ENCODE measurements around the gene SRPK3. TPM values are rescaled to one million over a fixed set of nuclear protein-coding genes. Genes with fewer than 3 reads are reported as not detected.

Gene SRPK3
- total and polyA plus RNA-seq, 2 experiments from 2014 or later, result 0.15 TPM; not detected in 1

- TF ChIP-seq, protein P1, sequence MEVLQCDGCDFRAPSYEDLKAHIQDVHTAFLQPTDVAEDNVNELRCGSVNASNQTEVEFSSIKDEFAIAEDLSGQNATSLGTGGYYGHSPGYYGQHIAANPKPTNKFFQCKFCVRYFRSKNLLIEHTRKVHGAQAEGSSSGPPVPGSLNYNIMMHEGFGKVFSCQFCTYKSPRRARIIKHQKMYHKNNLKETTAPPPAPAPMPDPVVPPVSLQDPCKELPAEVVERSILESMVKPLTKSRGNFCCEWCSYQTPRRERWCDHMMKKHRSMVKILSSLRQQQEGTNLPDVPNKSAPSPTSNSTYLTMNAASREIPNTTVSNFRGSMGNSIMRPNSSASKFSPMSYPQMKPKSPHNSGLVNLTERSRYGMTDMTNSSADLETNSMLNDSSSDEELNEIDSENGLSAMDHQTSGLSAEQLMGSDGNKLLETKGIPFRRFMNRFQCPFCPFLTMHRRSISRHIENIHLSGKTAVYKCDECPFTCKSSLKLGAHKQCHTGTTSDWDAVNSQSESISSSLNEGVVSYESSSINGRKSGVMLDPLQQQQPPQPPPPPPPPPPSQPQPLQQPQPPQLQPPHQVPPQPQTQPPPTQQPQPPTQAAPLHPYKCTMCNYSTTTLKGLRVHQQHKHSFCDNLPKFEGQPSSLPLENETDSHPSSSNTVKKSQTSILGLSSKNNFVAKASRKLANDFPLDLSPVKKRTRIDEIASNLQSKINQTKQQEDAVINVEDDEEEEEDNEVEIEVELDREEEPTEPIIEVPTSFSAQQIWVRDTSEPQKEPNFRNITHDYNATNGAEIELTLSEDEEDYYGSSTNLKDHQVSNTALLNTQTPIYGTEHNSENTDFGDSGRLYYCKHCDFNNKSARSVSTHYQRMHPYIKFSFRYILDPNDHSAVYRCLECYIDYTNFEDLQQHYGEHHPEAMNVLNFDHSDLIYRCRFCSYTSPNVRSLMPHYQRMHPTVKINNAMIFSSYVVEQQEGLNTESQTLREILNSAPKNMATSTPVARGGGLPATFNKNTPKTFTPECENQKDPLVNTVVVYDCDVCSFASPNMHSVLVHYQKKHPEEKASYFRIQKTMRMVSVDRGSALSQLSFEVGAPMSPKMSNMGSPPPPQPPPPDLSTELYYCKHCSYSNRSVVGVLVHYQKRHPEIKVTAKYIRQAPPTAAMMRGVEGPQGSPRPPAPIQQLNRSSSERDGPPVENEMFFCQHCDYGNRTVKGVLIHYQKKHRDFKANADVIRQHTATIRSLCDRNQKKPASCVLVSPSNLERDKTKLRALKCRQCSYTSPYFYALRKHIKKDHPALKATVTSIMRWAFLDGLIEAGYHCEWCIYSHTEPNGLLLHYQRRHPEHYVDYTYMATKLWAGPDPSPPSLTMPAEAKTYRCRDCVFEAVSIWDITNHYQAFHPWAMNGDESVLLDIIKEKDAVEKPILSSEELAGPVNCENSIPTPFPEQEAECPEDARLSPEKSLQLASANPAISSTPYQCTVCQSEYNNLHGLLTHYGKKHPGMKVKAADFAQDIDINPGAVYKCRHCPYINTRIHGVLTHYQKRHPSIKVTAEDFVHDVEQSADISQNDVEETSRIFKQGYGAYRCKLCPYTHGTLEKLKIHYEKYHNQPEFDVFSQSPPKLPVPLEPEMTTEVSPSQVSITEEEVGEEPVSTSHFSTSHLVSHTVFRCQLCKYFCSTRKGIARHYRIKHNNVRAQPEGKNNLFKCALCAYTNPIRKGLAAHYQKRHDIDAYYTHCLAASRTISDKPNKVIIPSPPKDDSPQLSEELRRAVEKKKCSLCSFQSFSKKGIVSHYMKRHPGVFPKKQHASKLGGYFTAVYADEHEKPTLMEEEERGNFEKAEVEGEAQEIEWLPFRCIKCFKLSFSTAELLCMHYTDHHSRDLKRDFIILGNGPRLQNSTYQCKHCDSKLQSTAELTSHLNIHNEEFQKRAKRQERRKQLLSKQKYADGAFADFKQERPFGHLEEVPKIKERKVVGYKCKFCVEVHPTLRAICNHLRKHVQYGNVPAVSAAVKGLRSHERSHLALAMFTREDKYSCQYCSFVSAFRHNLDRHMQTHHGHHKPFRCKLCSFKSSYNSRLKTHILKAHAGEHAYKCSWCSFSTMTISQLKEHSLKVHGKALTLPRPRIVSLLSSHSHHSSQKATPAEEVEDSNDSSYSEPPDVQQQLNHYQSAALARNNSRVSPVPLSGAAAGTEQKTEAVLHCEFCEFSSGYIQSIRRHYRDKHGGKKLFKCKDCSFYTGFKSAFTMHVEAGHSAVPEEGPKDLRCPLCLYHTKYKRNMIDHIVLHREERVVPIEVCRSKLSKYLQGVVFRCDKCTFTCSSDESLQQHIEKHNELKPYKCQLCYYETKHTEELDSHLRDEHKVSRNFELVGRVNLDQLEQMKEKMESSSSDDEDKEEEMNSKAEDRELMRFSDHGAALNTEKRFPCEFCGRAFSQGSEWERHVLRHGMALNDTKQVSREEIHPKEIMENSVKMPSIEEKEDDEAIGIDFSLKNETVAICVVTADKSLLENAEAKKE (CRISPR knock-in tag; IDR thresholded peaks at IDR 0.05), result no peak
- TF ChIP-seq ZNF331 (CRISPR knock-in tag; IDR thresholded peaks at IDR 0.05; ENCODE audit: low read depth) (no peak), CREB1 (CRISPR knock-in tag; IDR thresholded peaks at IDR 0.05; ENCODE audit: low read depth) (no peak), JUNB (IDR thresholded peaks at IDR 0.05; ENCODE audit: unreplicated experiment) (no peak)
- TF ChIP-seq, protein P2, sequence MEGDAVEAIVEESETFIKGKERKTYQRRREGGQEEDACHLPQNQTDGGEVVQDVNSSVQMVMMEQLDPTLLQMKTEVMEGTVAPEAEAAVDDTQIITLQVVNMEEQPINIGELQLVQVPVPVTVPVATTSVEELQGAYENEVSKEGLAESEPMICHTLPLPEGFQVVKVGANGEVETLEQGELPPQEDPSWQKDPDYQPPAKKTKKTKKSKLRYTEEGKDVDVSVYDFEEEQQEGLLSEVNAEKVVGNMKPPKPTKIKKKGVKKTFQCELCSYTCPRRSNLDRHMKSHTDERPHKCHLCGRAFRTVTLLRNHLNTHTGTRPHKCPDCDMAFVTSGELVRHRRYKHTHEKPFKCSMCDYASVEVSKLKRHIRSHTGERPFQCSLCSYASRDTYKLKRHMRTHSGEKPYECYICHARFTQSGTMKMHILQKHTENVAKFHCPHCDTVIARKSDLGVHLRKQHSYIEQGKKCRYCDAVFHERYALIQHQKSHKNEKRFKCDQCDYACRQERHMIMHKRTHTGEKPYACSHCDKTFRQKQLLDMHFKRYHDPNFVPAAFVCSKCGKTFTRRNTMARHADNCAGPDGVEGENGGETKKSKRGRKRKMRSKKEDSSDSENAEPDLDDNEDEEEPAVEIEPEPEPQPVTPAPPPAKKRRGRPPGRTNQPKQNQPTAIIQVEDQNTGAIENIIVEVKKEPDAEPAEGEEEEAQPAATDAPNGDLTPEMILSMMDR (conservative IDR thresholded peaks at IDR 0.05; ENCODE audit: low read depth in 2 of 2), result no peak
These were observed 43.9 kb upstream of the SRPK3 start (continued) for GRCh38 chrX:153736871-153737441.

DNA sequence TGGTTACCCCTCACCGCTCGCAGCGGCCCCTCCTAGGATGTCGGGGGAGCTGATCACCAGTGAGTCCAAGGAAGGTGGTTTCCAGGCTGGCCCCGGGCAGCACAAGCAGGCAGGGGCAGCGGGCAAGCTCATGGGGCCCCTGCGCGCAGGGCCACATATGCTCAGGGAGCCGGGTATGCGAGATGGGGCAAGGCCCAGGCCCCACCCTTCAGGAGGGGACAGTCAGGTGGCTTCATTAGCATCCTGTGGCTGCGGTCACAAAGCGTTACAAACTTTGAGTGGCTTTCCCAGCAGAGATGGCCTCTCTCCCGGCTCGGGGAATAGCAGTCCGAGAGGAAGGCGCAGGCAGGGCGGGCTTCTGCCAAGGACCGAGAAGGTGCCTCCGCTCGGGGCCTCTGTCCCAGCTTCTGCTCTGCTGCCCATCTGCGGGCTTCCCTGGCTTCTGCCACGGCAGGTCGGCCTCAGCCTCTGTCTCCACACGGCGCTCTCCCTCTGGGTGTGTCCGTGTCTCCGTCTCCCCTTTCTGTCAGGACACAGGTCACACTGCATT is 42.7 kb upstream of the SRPK3 start:
- Histone ChIP-seq H3K27me3 (ENCODE audit: insufficient read depth) (no peaks in the 10 kb centered on the region), H3F3A (replicated peaks; ENCODE audit: low read depth) (no peaks in the 10 kb centered on the region), H3K36me3 (ENCODE audit: insufficient read depth) (no peaks in the 10 kb centered on the region), H3K9me2 (ENCODE audit: insufficient read depth) (no peaks in the 10 kb centered on the region), H3K79me2 (replicated peaks; ENCODE audit: insufficient read depth) (no peaks in the 10 kb centered on the region), H3K27ac (ENCODE audit: low read depth) (no peak overlapping the region), H3K4me3 (no peak overlapping the region), H2AFZ (no peak overlapping the region), H3K4me2 (no peak overlapping the region), H3K4me1 (ENCODE audit: insufficient read depth) (no peaks in the 10 kb centered on the region), H4K20me1 (replicated peaks; ENCODE audit: insufficient read depth) (no peaks in the 10 kb centered on the region)
- Mint-ChIP-seq H3K36me3 (ENCODE audit: low read depth) (no peaks in the 10 kb centered on the region), H3K27me3 (ENCODE audit: insufficient read depth, low read depth, poor library complexity) (peaks cover 5% of the 10 kb centered on the region), H3K9me3 (no peaks in the 10 kb centered on the region), H3K27ac (no peak overlapping the region), H3K4me1 (peaks cover 7% of the 10 kb centered on the region), H3K4me3 (no peak overlapping the region)
- ATAC-seq (no peak), DNase-seq (ENCODE audit: low spot score) (no peak)
- TF ChIP-seq NANOG (IDR thresholded peaks at IDR 0.05; ENCODE audit: borderline replicate concordance) (no peak), JUNB (IDR thresholded peaks at IDR 0.05; ENCODE audit: unreplicated experiment) (no peak), POLR2AphosphoS5 (IDR thresholded peaks at IDR 0.05; ENCODE audit: low read depth) (no peak), EZH2phosphoT487 (IDR thresholded peaks at IDR 0.05; ENCODE audit: unreplicated experiment) (no peak), REST (IDR thresholded peaks at IDR 0.05; ENCODE audit: unreplicated experiment) (no peak), ZNF331 (CRISPR knock-in tag; IDR thresholded peaks at IDR 0.05; ENCODE audit: low read depth) (no peak), ZNF114 (CRISPR knock-in tag; IDR thresholded peaks at IDR 0.05) (no peak)
- TF ChIP-seq, protein P2 (conservative IDR thresholded peaks at IDR 0.05; ENCODE audit: low read depth in 2 of 2), result no peak
